NCI-H1105 treated with DMSO at 0.1 percent for 48 hours (cell line): ENCODE data around the gene PFKM.

Source experiments
- DNase-seq: peaks from one replicate; lab custom pipeline; 2025; lab: John Stamatoyannopoulos, UW

PFKM gene

DNA sequence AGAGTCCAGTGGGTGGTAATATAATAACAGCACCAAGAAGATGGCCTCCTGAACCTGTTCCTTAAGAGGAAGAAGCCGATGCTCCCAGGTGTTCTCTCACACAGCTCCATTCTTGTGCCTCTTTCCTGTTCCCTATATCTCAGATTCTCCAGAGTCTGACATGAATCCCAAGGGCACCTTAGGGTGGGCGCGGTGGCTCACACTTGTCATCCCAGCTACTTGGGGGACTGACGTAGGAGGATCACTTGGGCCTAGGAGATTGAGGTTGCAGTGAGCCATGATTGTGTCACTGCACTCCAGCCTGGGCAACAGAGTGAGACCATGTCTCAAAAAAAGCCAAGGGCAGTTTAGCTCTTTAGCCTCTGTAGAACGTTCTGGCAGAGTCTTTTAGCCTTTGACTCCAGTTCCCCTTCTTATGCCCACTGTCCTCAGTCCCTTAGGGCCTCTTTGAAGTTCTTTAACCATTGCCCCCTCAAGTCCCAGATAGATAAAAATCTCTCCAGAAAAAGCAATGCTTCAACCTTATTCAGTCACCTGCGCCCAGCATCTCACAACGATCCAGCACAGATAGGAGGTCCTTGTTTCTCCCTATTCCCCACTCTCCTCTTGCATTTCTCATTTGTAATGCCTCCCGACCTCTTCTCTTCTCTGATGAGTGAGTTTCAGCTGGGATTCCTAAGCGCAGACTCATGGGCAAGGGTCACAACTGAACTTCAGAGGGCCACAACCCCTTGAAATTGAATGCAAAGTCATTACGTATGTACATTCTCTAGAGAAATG, 68.9 kb downstream of the PFKM start:
- no peak for DNase-seq

DNA sequence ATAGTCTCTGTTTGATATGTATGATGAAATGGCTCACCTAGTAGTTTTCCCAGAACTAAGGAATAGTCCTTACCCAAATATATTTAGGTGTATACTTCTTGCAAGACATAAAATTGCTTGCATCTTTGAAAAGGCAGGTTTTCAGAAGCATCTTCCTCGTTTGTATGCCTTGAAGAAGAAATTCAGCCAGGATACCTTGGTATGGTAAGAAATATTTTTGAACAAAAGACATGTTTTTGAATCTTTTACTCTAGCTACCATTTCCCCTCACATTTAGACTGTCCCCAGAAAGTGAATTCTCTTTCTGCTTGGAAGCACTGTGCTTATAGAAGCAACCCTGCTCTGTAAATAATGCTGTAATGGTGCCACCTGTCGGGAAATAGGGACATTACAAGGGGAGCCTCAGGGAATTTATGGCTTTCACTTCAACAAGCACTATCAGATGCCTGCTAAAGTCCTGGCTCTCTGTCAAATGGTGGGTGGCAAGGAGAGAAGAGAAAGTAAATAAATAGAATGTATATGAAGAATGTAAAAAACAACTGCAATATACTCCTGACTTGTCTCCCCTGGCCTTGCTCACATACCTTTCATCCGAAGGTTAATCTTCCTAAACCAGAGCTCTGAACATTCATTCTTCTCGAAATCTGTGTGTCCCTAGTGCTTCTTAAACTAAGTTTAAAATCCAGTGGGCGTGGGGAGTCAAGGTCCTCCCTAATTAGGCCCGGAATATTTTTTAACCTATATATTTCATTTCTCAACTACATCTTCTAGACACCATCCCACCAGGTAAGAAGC, 70.4 kb downstream of the PFKM start:
- peak; percentile 68 for DNase-seq

DNA sequence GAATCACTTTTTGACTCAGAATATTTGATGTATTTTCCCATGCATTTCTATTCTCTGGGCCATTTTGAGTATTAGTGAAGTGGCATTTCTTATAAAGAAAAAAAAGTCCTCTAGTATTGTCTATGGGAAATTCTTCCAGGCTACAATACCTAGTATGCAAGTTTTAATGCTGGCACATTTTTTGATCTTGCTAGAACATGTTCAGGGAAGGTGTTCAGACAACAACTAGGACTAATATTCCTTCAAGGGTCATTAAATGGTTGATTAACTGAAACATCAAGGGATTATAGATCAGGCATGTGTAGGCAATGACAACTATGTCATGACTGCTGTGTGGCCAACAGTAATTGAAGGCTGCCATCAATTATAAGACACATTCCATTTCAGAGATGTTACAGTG, 71.9 kb downstream of the PFKM start:
- no peak for DNase-seq

DNA sequence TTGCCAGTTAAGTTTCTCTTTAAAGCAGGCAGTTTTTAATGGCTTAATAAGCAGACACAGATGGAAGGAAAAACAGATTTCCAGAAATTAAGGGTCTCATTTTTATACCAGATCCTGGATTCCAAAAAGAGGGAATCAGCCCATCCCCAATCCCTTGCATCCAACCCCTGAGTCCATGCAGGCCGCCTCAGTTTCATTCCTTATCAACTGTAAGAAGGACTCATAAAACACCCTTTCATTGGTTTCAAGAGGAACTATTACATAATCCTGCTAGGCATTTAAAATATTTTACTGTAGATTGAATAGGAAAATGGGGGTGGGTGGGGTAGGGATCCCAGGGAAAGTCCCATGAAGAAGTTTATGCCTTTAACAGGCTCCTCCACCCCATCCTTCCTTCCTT, 73.7 kb downstream of the PFKM start:
- DNase-seq = no peak

DNA sequence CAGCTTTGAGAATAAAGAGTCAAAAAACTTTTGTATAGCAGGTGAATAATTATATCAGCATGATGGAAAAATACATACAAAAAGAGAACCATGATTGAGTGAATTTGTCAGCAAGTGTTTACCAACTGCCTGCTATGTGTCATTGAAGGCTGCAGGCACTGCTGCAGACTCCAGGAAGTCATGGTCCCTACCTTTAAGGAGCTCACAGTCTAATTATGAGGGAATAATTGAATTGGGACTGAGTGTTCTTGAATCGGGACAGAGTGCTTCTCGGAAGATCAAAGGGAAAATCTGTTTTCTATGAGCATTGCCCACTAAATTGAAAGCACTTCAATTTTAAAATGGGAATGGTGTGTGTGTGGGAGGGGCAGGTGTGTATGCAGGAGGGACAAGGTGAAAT, 74.5 kb downstream of the PFKM start:
- no peak for DNase-seq

DNA sequence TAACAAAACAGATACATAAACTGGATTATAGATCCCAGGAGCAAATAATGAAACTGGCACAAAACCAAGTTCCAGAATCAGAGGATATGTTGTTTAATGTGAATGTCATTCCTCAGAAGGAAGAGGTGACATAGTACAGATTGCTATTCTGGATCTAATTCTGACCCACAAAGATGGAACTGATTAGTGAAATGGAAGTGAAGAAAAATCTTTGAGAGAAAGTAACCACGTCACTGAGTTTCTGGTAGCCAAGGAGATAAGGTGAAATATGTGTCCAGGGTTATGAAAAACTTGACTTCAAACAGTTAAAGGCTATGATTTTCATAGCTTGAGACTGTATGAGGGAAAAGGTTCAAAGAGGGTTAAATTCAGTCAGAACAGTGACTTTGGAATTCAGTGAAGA, 75.6 kb downstream of the PFKM start:
- DNase-seq = no peak
